OCI-LY7 (cell line): ENCODE results near the gene ASB15. TPM values are rescaled to one million over a fixed set of nuclear protein-coding genes. Genes with fewer than 3 reads are reported as not detected.
"Not testable (repeated sequence)": the region's sequence is repeated elsewhere in the genome, so short reads cannot be mapped to it uniquely, and the experiment has no call there.

Experiments used
- Bru-seq: library from RNA; stranded (reverse); fragments of 400-500 nt; gene quantifications from one replicate; lab custom pipeline; 2021; lab: Mats Ljungman, UMichigan
- BruChase-seq, 2 experiments: library from RNA; stranded (reverse); fragments of 400-500 nt; gene quantifications; one replicate each; lab custom pipeline; 2021; lab: Mats Ljungman, UMichigan
- BruUV-seq: library from RNA; stranded (reverse); fragments of 400-500 nt; replicated peaks from 2 replicates; lab custom pipeline; 2021; lab: Mats Ljungman, UMichigan
- CTCF ChIA-PET: fragments of 300-600 bp; sonication (Branson Sonifier 250); formaldehyde crosslinking; loops from one replicate; lab custom pipeline; 2022; ENCODE audit warnings: antibody characterized with exemption; ENCODE audit not compliant: unreplicated experiment; lab: Charles Lee
- POLR2A ChIA-PET: fragments of 300-600 bp; sonication (Branson Sonifier 250); formaldehyde crosslinking; loops from one replicate; lab custom pipeline; 2022; ENCODE audit warnings: antibody characterized with exemption; lab: Charles Lee
- DNase-seq: peaks from one replicate; pipeline ENCODE4 v3.0.0-alpha.2; 2015; ENCODE audit warnings: low spot score
- H2AFZ ChIP-seq: fragments of 200-600 bp; sonication (generic), shearing (Covaris generic); 2 replicates; pipeline ENCODE4 v1.6.1; 2014; ENCODE audit warnings: mild to moderate bottlenecking, antibody characterized with exemption, low read length, moderate library complexity
- H3K27ac ChIP-seq: fragments of 200-600 bp; sonication (generic); 2 replicates; pipeline ENCODE4 v1.5.1; 2014; ENCODE audit warnings: mixed run types, low read depth, mild to moderate bottlenecking, moderate library complexity, low read length, inconsistent platforms; ENCODE audit not compliant: poor library complexity, severe bottlenecking
- H3K36me3 ChIP-seq: fragments of 200-600 bp; sonication (generic); 2 replicates; pipeline ENCODE4 v1.6.1; 2014; ENCODE audit warnings: mild to moderate bottlenecking, antibody characterized with exemption, low read length, moderate library complexity, mixed read lengths; ENCODE audit not compliant: insufficient read depth
- H3K4me1 ChIP-seq: fragments of 200-600 bp; sonication (generic); 2 replicates; pipeline ENCODE4 v1.5.1; 2014; ENCODE audit warnings: mild to moderate bottlenecking, low read length; ENCODE audit not compliant: insufficient read depth, poor library complexity, severe bottlenecking
- H3K4me2 ChIP-seq: fragments of 200-600 bp; sonication (generic); 2 replicates; pipeline ENCODE4 v1.6.1; 2014; ENCODE audit warnings: mild to moderate bottlenecking, low read length
- H3K4me3 ChIP-seq: fragments of 200-600 bp; sonication (generic); 2 replicates; pipeline ENCODE4 v1.5.1; 2014; ENCODE audit warnings: mild to moderate bottlenecking, low read depth, low read length; ENCODE audit not compliant: poor library complexity, severe bottlenecking
- H3K79me2 ChIP-seq: fragments of 200-600 bp; sonication (generic); 2 replicates; pipeline ENCODE4 v1.6.1; 2016; ENCODE audit warnings: low read depth, mild to moderate bottlenecking, low read length, moderate library complexity, mixed read lengths; ENCODE audit not compliant: insufficient read depth
- H3K9me2 ChIP-seq: fragments of 200-600 bp; sonication (generic); 2 replicates; pipeline ENCODE4 v1.6.1; 2016; ENCODE audit warnings: mild to moderate bottlenecking, low read length, mixed read lengths; ENCODE audit not compliant: insufficient read depth
- H3K9me3 ChIP-seq: fragments of 200-600 bp; sonication (generic); 2 replicates; pipeline ENCODE4 v1.6.1; 2014; ENCODE audit warnings: mild to moderate bottlenecking, mixed run types, low read length, mixed read lengths
- H4K20me1 ChIP-seq: fragments of 200-600 bp; sonication (generic); 2 replicates; pipeline ENCODE4 v1.6.1; 2014; ENCODE audit warnings: mild to moderate bottlenecking, antibody characterized with exemption, low read length, moderate library complexity, mixed read lengths; ENCODE audit not compliant: insufficient read depth
- EZH2phosphoT487 ChIP-seq: fragments of 200-600 bp; sonication (generic); IDR thresholded peaks from 2 replicates; pipeline ENCODE4 v1.6.1; 2018; ENCODE audit warnings: low read depth, borderline replicate concordance, mild to moderate bottlenecking, mixed run types, antibody characterized with exemption, low read length, moderate library complexity, mixed read lengths
- intact Hi-C: fragments of 100-400 bp; cut with micrococcal nuclease; formaldehyde crosslinking; loops from one replicate; pipeline ENCODE4 v1.10.0; 2022; ENCODE audit not compliant: unreplicated experiment
- long read RNA-seq: library from polyadenylated mRNA; stranded (forward); transcript quantifications from one replicate; pipeline ENCODE4 v2.0.0, GENCODE V29; 2022
- total RNA-seq, 2 experiments: library from RNA; depleted of rRNA in 1 of 2; stranded (reverse); fragments of >200 nt in 1 of 2; shearing (Covaris generic) in 1 of 2; gene quantifications; 2 replicates each; pipeline ENCODE4 v1.2.3, GENCODE V29; 2014 to 2022
- TF ChIP-seq, protein P1 (sequence below): fragments of 200-600 bp; sonication (generic); conservative IDR thresholded peaks from 2 replicates; pipeline ENCODE4 v1.5.1; 2014; ENCODE audit warnings: mild to moderate bottlenecking, antibody characterized with exemption, low read length, moderate library complexity, mixed read lengths

Gene ASB15
- total RNA-seq (2014; rRNA removed; shearing (Covaris generic)): not detected in 2 replicates
- total RNA-seq (2022): not detected in 2 replicates
- not detected for Bru-seq, nascent RNA
- percentile 5 among the genes with signal in this experiment for BruChase-seq, experiment 1, labeled RNA remaining after a 6-hour chase
- BruChase-seq, experiment 2, labeled RNA remaining after a 2-hour chase: percentile 2 among the genes with signal in this experiment
- long read RNA-seq: 0 reads

GRCh38 chr7:123601530-123601929 is at the start of gene ASB15:
Gene ASB15, plus strand, starts transcription at chr7:123601821. Its CDS starts 12,682 bp downstream, at chr7:123614503.
- ChIA-PET CTCF (no interaction called here), POLR2A (interaction anchor here (0.6 to 0.8 kb wide), 2 partner anchors 28 to 89 kb away, joined by 3 read pairs; no protein-coding TSS in a partner anchor)
- Histone ChIP-seq H3K4me3 (no peak within 1 kb of the TSS), H3K4me2 (no peak within 1 kb of the TSS), H3K9me3 (no peaks in the 10 kb centered on the region), H3K9me2 (no peaks in the 10 kb centered on the region), H4K20me1 (no peaks in the 10 kb centered on the region), H3K4me1 (no peaks in the 10 kb centered on the region), H3K27ac (no peak within 1 kb of the TSS), H3K36me3 (no peaks in the 10 kb centered on the region), H3K79me2 (no peaks in the 10 kb centered on the region), H2AFZ (no peak within 1 kb of the TSS)
- no peak for DNase-seq
- intact Hi-C loops: no loop called here
- TF ChIP-seq EZH2phosphoT487: no peak
- TF ChIP-seq, protein P1, sequence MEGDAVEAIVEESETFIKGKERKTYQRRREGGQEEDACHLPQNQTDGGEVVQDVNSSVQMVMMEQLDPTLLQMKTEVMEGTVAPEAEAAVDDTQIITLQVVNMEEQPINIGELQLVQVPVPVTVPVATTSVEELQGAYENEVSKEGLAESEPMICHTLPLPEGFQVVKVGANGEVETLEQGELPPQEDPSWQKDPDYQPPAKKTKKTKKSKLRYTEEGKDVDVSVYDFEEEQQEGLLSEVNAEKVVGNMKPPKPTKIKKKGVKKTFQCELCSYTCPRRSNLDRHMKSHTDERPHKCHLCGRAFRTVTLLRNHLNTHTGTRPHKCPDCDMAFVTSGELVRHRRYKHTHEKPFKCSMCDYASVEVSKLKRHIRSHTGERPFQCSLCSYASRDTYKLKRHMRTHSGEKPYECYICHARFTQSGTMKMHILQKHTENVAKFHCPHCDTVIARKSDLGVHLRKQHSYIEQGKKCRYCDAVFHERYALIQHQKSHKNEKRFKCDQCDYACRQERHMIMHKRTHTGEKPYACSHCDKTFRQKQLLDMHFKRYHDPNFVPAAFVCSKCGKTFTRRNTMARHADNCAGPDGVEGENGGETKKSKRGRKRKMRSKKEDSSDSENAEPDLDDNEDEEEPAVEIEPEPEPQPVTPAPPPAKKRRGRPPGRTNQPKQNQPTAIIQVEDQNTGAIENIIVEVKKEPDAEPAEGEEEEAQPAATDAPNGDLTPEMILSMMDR: no peak
- BruUV-seq: no TSS peak

DNA sequence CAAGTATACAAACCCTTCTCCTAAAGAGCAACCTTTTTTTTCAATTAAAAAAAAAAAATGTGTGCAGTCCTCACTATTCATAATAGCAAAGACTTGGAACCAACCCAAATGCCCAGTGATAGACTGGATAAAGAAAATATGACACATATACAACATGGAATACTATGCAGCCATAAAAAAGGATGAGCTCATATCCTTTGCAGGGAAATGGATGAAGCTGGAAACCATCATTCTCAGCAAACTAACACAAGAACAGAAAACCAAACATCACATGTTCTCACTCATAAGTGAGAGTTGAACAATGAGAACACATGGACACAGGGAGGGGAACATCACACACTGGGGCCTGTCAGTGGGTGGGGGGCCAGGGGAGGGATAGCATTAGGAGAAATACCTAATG is 49.5 kb upstream of the ASB15 start:
- H3K4me2 ChIP-seq, intact Hi-C loops, H3K9me2 ChIP-seq, H4K20me1 ChIP-seq, H2AFZ ChIP-seq, H3K4me3 ChIP-seq, CTCF ChIA-PET, DNase-seq, BruUV-seq, H3K27ac ChIP-seq, H3K9me3 ChIP-seq: not testable (repeated sequence)
- POLR2A ChIA-PET: interaction anchor here (1.4 kb wide), 1 partner anchor 9 kb away, joined by 3 read pairs; no protein-coding TSS in a partner anchor
- peaks cover 74% of the 10 kb centered on the region for H3K36me3 ChIP-seq
- H3K4me1 ChIP-seq: peaks cover 15% of the 10 kb centered on the region
- peaks cover 54% of the 10 kb centered on the region; the same call in 1 of the 2 replicates for H3K79me2 ChIP-seq

- POLR2A ChIA-PET: interaction anchor here (0.6 to 1.4 kb wide), 3 partner anchors 9 to 147 kb away, joined by 3 to 6 read pairs (median 5); no protein-coding TSS in a partner anchor
- H3K4me3 ChIP-seq: no peak overlapping the region
- H3K36me3 ChIP-seq: peaks cover 72% of the 10 kb centered on the region
- H2AFZ ChIP-seq: no peak overlapping the region
- no peak for DNase-seq
- no peak overlapping the region for H3K27ac ChIP-seq
- no peaks in the 10 kb centered on the region for H3K9me2 ChIP-seq
- TF ChIP-seq, protein P1: no peak
- TF ChIP-seq EZH2phosphoT487: no peak
- no peaks in the 10 kb centered on the region for H3K9me3 ChIP-seq
- intact Hi-C loops: no loop called here
- BruUV-seq: no TSS peak
- no peak overlapping the region for H3K4me2 ChIP-seq
- H4K20me1 ChIP-seq: 0 out of 2 replicates have a peak, but pooled peaks cover 6% of the 10 kb centered on the region
- H3K4me1 ChIP-seq: peaks cover 15% of the 10 kb centered on the region
- peaks cover 56% of the 10 kb centered on the region; the same call in 1 of the 2 replicates for H3K79me2 ChIP-seq
- CTCF ChIA-PET: no interaction called here
Observed at GRCh38 chr7:123552641-123553040, 49.0 kb upstream of the ASB15 start.
